ENCODE measurements around the gene SLC10A2.
"Not testable (repeated sequence)": the region's sequence is repeated elsewhere in the genome, so short reads cannot be mapped to it uniquely, and the experiment has no call there.

The SLC10A2 gene
- total RNA-seq = 0 to 0.06 (median 0) reads per million in 9 experiments

- Mint-ChIP-seq H3K4me3 (no peak within 1 kb of the TSS), H3K4me1 (ENCODE audit: low read depth in 2 of 2) (no peaks in the 10 kb centered on the region), H3K27me3 (no peaks in the 10 kb centered on the region), H3K9me3 (peaks cover 0 to 5% of the 10 kb centered on the region in 2 donors), H3K36me3 (ENCODE audit: insufficient read depth) (no peaks in the 10 kb centered on the region), H3K27ac (no peak within 1 kb of the TSS)
- DNase-seq (no peak), ATAC-seq (replicated peaks) (no peak)
These were observed at the start of gene SLC10A2 for GRCh38 chr13:103066079-103066780. SLC10A2 (minus strand) TSS chr13:103066417; CDS start chr13:103066249, 168 bp downstream.

- Mint-ChIP-seq H3K36me3 (ENCODE audit: insufficient read depth) (no peaks in the 10 kb centered on the region), H3K9me3 (peaks cover 9 to 11% of the 10 kb centered on the region in 2 donors), H3K27me3 (no peaks in the 10 kb centered on the region), H3K4me1 (ENCODE audit: low read depth in 2 of 2) (no peaks in the 10 kb centered on the region), H3K4me3 (no peak overlapping the region), H3K27ac (no peak overlapping the region)
- DNase-seq (no peak), ATAC-seq (replicated peaks) (no peak)
These were observed 41.4 kb upstream of the SLC10A2 start for GRCh38 chr13:103107580-103107979.

GRCh38 chr13:103104340-103104739 is 38.1 kb upstream of the SLC10A2 start:
- Mint-ChIP-seq H3K4me1 (ENCODE audit: low read depth in 2 of 2) (no peaks in the 10 kb centered on the region), H3K4me3 (no peak overlapping the region), H3K27me3 (no peaks in the 10 kb centered on the region), H3K27ac (no peak overlapping the region), H3K36me3 (ENCODE audit: insufficient read depth) (no peaks in the 10 kb centered on the region), H3K9me3 (peaks cover 0 to 3% of the 10 kb centered on the region in 2 donors)
- DNase-seq (no peak), ATAC-seq (replicated peaks) (no peak)

- not testable (repeated sequence) for H3K4me3 Mint-ChIP-seq; H3K9me3 Mint-ChIP-seq; DNase-seq; H3K27me3 Mint-ChIP-seq; H3K4me1 Mint-ChIP-seq (ENCODE audit: low read depth in 2 of 2); ATAC-seq (replicated peaks); H3K36me3 Mint-ChIP-seq (ENCODE audit: insufficient read depth); H3K27ac Mint-ChIP-seq
These were observed 37.2 kb upstream of the SLC10A2 start for GRCh38 chr13:103103456-103103855.

GRCh38 chr13:103102482-103102881 is 36.3 kb upstream of the SLC10A2 start:
- Mint-ChIP-seq H3K27ac (no peak overlapping the region), H3K4me1 (ENCODE audit: low read depth in 2 of 2) (no peaks in the 10 kb centered on the region)
- no peak for ATAC-seq (replicated peaks)

DNA sequence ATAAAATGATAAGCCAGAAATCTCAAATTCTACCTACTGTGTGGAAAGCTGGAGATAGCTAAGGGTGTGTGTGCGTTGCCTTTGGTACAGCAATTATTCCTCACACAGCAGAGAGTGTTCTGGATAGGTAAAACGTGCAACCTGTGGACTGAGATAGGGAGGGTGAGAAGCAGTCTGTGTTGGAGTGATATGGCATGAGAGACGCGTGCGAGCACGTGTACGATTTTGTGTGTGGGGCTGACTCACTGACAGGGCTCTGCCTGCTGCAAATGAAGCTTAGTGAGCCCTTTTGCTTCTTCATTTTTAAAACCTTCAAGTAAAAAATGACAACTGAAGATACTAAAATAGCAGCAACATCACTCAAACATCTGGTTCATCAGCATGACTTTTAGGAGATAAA is 35.7 kb upstream of the SLC10A2 start:
- no peak overlapping the region for H3K27ac Mint-ChIP-seq
- DNase-seq = no peak
- no peak for ATAC-seq (replicated peaks)
- H3K27me3 Mint-ChIP-seq = no peaks in the 10 kb centered on the region
- no peaks in the 10 kb centered on the region for H3K36me3 Mint-ChIP-seq (ENCODE audit: insufficient read depth)
- no peaks in the 10 kb centered on the region for H3K4me1 Mint-ChIP-seq (ENCODE audit: low read depth in 2 of 2)
- H3K9me3 Mint-ChIP-seq = peaks cover 0 to 1% of the 10 kb centered on the region in 2 donors
- no peak overlapping the region for H3K4me3 Mint-ChIP-seq

More at GRCh38 chr13:103102482-103102881, 36.3 kb upstream of the SLC10A2 start:
- no peak for DNase-seq
- peaks cover 0 to 1% of the 10 kb centered on the region in 2 donors for H3K9me3 Mint-ChIP-seq
- no peak overlapping the region for H3K4me3 Mint-ChIP-seq
- H3K27me3 Mint-ChIP-seq = no peaks in the 10 kb centered on the region
- no peaks in the 10 kb centered on the region for H3K36me3 Mint-ChIP-seq (ENCODE audit: insufficient read depth)

DNA sequence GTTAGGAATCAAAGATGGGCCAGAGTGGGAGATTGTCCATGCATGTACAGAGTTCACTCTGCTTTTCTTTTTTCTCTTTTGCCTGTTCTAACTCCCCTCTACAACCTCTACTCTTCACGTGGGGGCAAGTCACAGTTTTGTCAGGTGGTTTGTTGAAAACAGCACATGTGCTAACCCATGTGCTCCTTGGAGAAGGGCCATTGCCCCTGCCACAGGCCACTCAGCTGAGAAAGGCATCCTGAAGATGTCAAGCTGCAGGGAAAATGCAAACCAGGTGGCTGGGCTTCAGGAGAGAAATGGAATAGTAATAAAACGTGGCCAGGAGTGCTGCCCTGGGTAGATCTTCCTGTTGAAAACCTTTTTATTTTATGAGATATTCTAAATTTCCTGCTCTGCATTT is 35.3 kb upstream of the SLC10A2 start:
- Mint-ChIP-seq H3K27me3 (no peaks in the 10 kb centered on the region), H3K27ac (no peak overlapping the region), H3K4me1 (ENCODE audit: low read depth in 2 of 2) (no peaks in the 10 kb centered on the region), H3K9me3 (peaks cover 0 to 1% of the 10 kb centered on the region in 2 donors), H3K36me3 (ENCODE audit: insufficient read depth) (no peaks in the 10 kb centered on the region), H3K4me3 (no peak overlapping the region)
- ATAC-seq (replicated peaks) = no peak
- no peak for DNase-seq

GRCh38 chr13:103100830-103101229 is 34.6 kb upstream of the SLC10A2 start:
- DNase-seq (no peak), ATAC-seq (replicated peaks) (no peak)
- H3K9me3 Mint-ChIP-seq = peaks cover 0 to 1% of the 10 kb centered on the region in 2 donors
- H3K36me3 Mint-ChIP-seq (ENCODE audit: insufficient read depth) = no peaks in the 10 kb centered on the region
- H3K4me3 Mint-ChIP-seq = no peak overlapping the region
- no peaks in the 10 kb centered on the region for H3K4me1 Mint-ChIP-seq (ENCODE audit: low read depth in 2 of 2)
- no peaks in the 10 kb centered on the region for H3K27me3 Mint-ChIP-seq
- H3K27ac Mint-ChIP-seq = no peak overlapping the region

DNA sequence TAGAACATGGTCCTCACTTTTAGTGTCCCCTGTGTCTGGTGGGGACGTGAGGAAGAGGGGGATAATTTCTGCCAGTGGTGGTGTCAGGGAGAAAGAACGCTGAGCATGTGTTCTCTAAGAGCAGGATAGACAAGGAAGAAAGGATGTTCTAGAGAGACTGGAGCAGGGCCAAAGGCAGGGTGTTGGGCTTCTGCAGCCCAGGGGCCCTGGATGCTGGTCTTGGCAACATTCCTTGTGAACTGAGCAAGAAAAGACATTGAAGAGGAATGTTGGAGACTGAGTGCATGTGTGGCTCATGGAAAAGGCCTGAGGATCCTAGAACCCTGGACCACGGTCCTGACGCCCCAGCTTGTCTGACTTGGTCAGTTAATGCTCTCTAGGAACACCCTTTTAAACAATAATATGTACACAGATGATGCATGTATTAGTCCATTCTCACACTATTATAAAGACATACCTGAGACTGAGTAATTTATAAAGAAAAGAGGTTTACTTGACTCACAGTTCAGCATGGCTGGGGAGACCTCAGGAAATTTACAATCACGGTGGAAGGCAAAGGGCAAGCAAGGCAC is 33.6 kb upstream of the SLC10A2 start:
- H3K4me1 Mint-ChIP-seq (ENCODE audit: low read depth in 2 of 2) = no peaks in the 10 kb centered on the region
- ATAC-seq (replicated peaks) = no peak
- peaks cover 0 to 1% of the 10 kb centered on the region in 2 donors for H3K9me3 Mint-ChIP-seq
- no peak for DNase-seq
- no peaks in the 10 kb centered on the region for H3K36me3 Mint-ChIP-seq (ENCODE audit: insufficient read depth)
- no peak overlapping the region for H3K4me3 Mint-ChIP-seq
- H3K27me3 Mint-ChIP-seq = no peaks in the 10 kb centered on the region
- no peak overlapping the region for H3K27ac Mint-ChIP-seq

GRCh38 chr13:103098535-103098934 is 32.3 kb upstream of the SLC10A2 start:
- no peak for DNase-seq
- Mint-ChIP-seq H3K27me3 (no peaks in the 10 kb centered on the region), H3K4me1 (ENCODE audit: low read depth in 2 of 2) (no peaks in the 10 kb centered on the region), H3K4me3 (no peak overlapping the region), H3K9me3 (peaks cover 1 to 4% of the 10 kb centered on the region in 2 donors), H3K27ac (no peak overlapping the region), H3K36me3 (ENCODE audit: insufficient read depth) (no peaks in the 10 kb centered on the region)
- no peak for ATAC-seq (replicated peaks)

GRCh38 chr13:103097366-103097928 is 31.2 kb upstream of the SLC10A2 start:
- no peak overlapping the region for H3K4me3 Mint-ChIP-seq
- no peaks in the 10 kb centered on the region for H3K4me1 Mint-ChIP-seq (ENCODE audit: low read depth in 2 of 2)
- H3K36me3 Mint-ChIP-seq (ENCODE audit: insufficient read depth) = no peaks in the 10 kb centered on the region
- H3K27ac Mint-ChIP-seq = no peak overlapping the region
- H3K27me3 Mint-ChIP-seq = no peaks in the 10 kb centered on the region
- H3K9me3 Mint-ChIP-seq = peaks cover 1 to 6% of the 10 kb centered on the region in 2 donors
- ATAC-seq (replicated peaks) (no peak), DNase-seq (no peak)

DNA sequence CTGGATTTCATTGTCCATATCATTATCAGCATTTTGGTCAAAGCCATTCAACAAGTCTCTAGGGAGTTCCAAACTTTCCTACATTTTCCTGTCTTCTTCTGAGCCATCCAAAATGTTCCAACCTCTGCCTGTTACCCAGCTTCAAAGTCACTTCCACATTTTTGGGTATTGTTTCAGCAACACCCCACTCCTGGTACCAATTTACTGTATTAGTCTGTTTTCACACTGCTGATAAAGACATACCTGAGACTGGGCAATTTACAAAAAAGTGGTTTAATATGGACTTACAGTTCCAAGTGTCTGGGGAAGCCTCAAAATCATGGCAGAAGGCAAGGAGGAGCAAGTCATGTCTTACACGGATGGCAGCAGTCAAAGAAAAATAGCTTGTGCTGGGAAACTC is 27.4 kb upstream of the SLC10A2 start:
- not testable (repeated sequence) for H3K27me3 Mint-ChIP-seq; H3K9me3 Mint-ChIP-seq; H3K4me3 Mint-ChIP-seq; DNase-seq; ATAC-seq (replicated peaks); H3K36me3 Mint-ChIP-seq (ENCODE audit: insufficient read depth); H3K4me1 Mint-ChIP-seq (ENCODE audit: low read depth in 2 of 2); H3K27ac Mint-ChIP-seq

- Mint-ChIP-seq H3K27ac (no peak overlapping the region), H3K9me3 (peaks cover 9 to 10% of the 10 kb centered on the region in 2 donors), H3K27me3 (no peaks in the 10 kb centered on the region), H3K36me3 (ENCODE audit: insufficient read depth) (no peaks in the 10 kb centered on the region), H3K4me3 (no peak overlapping the region), H3K4me1 (ENCODE audit: low read depth in 2 of 2) (no peaks in the 10 kb centered on the region)
- ATAC-seq (replicated peaks) (no peak), DNase-seq (no peak)
These were observed 21.1 kb upstream of the SLC10A2 start for GRCh38 chr13:103087275-103087674.

DNA sequence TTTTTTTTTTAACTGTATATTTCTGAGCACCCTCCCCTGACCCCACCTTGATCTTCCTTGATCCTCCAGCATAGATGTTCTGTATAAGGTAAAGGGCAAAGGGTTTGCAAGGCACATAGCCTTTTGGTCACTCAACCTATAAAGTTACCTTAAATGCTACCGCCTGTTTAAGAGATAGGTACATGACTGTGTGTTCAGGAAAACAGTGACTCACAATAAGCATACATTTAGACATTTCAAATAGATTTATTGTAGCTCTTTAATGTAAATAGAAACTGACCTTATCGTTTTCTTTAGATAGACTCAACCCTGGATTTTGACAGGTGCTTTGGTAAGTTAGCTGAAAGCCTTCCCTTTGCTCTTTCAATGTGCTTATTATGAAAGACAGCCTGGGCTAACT is 15.2 kb upstream of the SLC10A2 start:
- no peak overlapping the region for H3K27ac Mint-ChIP-seq
- DNase-seq (no peak), ATAC-seq (replicated peaks) (no peak)
- no peaks in the 10 kb centered on the region for H3K36me3 Mint-ChIP-seq (ENCODE audit: insufficient read depth)
- no peak overlapping the region for H3K4me3 Mint-ChIP-seq
- no peaks in the 10 kb centered on the region for H3K27me3 Mint-ChIP-seq
- H3K4me1 Mint-ChIP-seq (ENCODE audit: low read depth in 2 of 2) = no peaks in the 10 kb centered on the region
- H3K9me3 Mint-ChIP-seq = peaks cover 2 to 8% of the 10 kb centered on the region in 2 donors
